HEK293 (cell line): Measurements from ENCODE around the gene METTL3.

ENCODE experiments used
- TF ChIP-seq, protein P1 (sequence below): fragments of 450-650 bp; formaldehyde crosslinking; IDR thresholded peaks from 2 replicates; pipeline ENCODE4 v1.5.1; 2017; ENCODE audit warnings: missing biosample characterization, missing genetic modification characterization
- TF ChIP-seq, protein P2 (sequence below): fragments of 450-650 bp; formaldehyde crosslinking; IDR thresholded peaks from 2 replicates; pipeline ENCODE4 v1.5.1; 2016; ENCODE audit warnings: missing biosample characterization, missing genetic modification characterization

DNA sequence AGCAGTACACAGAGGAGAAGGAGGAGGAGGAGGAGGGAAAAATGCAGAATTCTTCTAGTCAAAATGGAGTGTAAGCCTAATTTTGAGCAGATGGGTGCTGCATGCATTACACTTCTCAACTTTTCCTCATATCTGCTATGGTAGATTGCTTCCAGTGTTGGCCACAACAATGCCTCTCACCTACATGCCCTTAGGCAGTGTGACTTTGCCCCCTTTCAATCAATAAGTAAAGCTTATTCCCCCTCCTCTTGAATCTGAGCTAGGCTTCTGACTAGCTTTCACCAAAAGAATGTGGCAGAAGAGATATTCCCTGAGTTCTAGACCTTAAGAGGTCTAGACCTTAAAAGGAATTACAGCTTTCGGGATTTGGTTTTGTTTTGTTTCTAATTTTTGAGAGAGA, 3.2 kb upstream of the METTL3 start:
- TF ChIP-seq, protein P1, sequence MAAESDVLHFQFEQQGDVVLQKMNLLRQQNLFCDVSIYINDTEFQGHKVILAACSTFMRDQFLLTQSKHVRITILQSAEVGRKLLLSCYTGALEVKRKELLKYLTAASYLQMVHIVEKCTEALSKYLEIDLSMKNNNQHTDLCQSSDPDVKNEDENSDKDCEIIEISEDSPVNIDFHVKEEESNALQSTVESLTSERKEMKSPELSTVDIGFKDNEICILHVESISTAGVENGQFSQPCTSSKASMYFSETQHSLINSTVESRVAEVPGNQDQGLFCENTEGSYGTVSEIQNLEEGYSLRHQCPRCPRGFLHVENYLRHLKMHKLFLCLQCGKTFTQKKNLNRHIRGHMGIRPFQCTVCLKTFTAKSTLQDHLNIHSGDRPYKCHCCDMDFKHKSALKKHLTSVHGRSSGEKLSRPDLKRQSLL: no peak
- TF ChIP-seq, protein P2, sequence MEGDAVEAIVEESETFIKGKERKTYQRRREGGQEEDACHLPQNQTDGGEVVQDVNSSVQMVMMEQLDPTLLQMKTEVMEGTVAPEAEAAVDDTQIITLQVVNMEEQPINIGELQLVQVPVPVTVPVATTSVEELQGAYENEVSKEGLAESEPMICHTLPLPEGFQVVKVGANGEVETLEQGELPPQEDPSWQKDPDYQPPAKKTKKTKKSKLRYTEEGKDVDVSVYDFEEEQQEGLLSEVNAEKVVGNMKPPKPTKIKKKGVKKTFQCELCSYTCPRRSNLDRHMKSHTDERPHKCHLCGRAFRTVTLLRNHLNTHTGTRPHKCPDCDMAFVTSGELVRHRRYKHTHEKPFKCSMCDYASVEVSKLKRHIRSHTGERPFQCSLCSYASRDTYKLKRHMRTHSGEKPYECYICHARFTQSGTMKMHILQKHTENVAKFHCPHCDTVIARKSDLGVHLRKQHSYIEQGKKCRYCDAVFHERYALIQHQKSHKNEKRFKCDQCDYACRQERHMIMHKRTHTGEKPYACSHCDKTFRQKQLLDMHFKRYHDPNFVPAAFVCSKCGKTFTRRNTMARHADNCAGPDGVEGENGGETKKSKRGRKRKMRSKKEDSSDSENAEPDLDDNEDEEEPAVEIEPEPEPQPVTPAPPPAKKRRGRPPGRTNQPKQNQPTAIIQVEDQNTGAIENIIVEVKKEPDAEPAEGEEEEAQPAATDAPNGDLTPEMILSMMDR (tag by site-specific recombination): no peak
